CD4-positive, CD25-positive, alpha-beta regulatory T cell (primary cell): ENCODE results near the gene CDC25C. TPM values are rescaled to one million over a fixed set of nuclear protein-coding genes. Genes with fewer than 3 reads are reported as not detected.
"Not testable (repeated sequence)": the region's sequence is repeated elsewhere in the genome, so short reads cannot be mapped to it uniquely, and the experiment has no call there.

Source experiments
- ATAC-seq, 2 donors: fragments of 150-1000 bp; cut with Tn5 transposase; one replicate each; pipeline ENCODE4 v1.10.0; 2021; ENCODE audit warnings: low read depth in 2 of 2, moderate number of reproducible peaks in 2 of 2, moderate library complexity in 1 of 2
- DNase-seq, 3 donors: peaks; one replicate each; pipeline versions ENCODE4 v3.0.0 to v3.0.0-alpha.2; 2012 to 2022; ENCODE audit warnings: mixed read lengths in 1 of 3
- H3K27ac ChIP-seq: one replicate; pipeline ENCODE4 v1.7.0; 2013; ENCODE audit warnings: mild to moderate bottlenecking, low read length; ENCODE audit not compliant: insufficient read depth, poor library complexity, severe bottlenecking
- H3K27me3 ChIP-seq: one replicate; pipeline ENCODE4 v1.7.0; 2013; ENCODE audit warnings: low read length; ENCODE audit not compliant: control insufficient read depth, insufficient read depth
- H3K36me3 ChIP-seq: one replicate; pipeline ENCODE4 v1.7.0; 2013; ENCODE audit warnings: mild to moderate bottlenecking, low read length, moderate library complexity; ENCODE audit not compliant: control insufficient read depth, insufficient read depth
- H3K4me1 ChIP-seq: 2 replicates; pipeline ENCODE4 v1.7.0; 2013; ENCODE audit warnings: mild to moderate bottlenecking, low read length; ENCODE audit not compliant: insufficient read depth, control insufficient read depth, poor library complexity, severe bottlenecking
- H3K4me3 ChIP-seq: one replicate; pipeline ENCODE4 v1.7.0; 2013; ENCODE audit warnings: low read depth, mild to moderate bottlenecking, low read length, moderate library complexity
- H3K9me3 ChIP-seq, 2 experiments: 1 replicate in 1 of 2; 2 replicates in 1 of 2; pipeline ENCODE4 v1.7.0; 2013; ENCODE audit warnings: low read length in 2 of 2, mild to moderate bottlenecking in 1 of 2, moderate library complexity in 1 of 2; ENCODE audit not compliant: control insufficient read depth in 2 of 2
- H3K27ac Mint-ChIP-seq, 3 donors: one replicate each; pipeline ENCODE4 v1.8.0; 2020 to 2022; ENCODE audit warnings: mild to moderate bottlenecking in 3 of 3, mixed read lengths in 3 of 3, moderate library complexity in 2 of 3
- H3K27me3 Mint-ChIP-seq: one replicate; pipeline ENCODE4 v1.8.0; 2022; ENCODE audit warnings: mild to moderate bottlenecking, mixed read lengths
- H3K36me3 Mint-ChIP-seq: one replicate; pipeline ENCODE4 v1.8.0; 2020; ENCODE audit warnings: mixed read lengths
- H3K4me1 Mint-ChIP-seq, 4 donors: one replicate each; pipeline ENCODE4 v1.8.0; 2020 to 2022; ENCODE audit warnings: mixed read lengths in 4 of 4, mild to moderate bottlenecking in 1 of 4
- H3K4me3 Mint-ChIP-seq, 4 donors: one replicate each; pipeline ENCODE4 v1.8.0; 2020 to 2022; ENCODE audit warnings: mild to moderate bottlenecking in 4 of 4, mixed read lengths in 4 of 4, moderate library complexity in 3 of 4
- H3K9me3 Mint-ChIP-seq, 7 donors: one replicate each; pipeline ENCODE4 v1.8.0; 2020 to 2022; ENCODE audit warnings: mixed read lengths in 7 of 7, mild to moderate bottlenecking in 3 of 7, moderate library complexity in 2 of 7
- polyA plus RNA-seq, 4 donors: library from polyadenylated mRNA; unstranded; fragments of 300-500 nt; fragmentation: Illumina TruSeq; gene quantifications; one replicate each; pipeline ENCODE4 v1.2.3, GENCODE V29; 2021
- total RNA-seq: library from RNA; stranded (reverse); gene quantifications from one replicate; pipeline ENCODE4 v1.2.3, GENCODE V29; 2022

CDC25C gene
- total and polyA plus RNA-seq, 5 donors from 2014 or later: 0.22 to 0.64 (median 0.32) TPM; not detected in 1

DNA sequence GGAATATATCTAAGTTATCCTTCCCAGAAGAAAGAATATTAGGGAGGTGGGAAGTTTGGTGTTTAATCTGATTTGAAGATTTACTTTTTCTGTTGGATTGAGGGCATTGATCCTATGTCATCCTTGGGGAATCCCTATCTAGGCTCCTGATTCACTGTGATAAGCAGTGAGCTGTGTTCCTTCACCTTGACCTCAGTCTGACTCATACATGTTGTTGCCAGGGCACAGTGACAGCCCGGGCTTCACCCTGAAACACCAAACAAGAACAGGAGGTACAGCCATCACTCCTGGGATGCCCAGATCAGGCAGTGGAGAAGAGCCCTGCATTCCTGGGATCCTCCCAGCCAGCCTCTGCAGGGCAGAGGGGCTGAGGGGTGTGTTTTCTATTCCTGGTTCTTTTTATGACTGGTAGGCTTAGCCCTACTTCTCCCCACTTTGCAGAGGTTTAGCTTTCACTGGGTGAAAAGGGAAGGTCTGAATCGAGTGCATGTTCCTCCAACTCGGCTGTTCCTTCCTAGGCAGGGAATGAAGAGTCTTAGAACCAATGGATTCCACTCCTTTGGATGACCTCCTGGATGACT lies 3.4 kb upstream of the CDC25C start:
- Histone ChIP-seq H3K4me3 (no peak overlapping the region), H3K9me3 (no peaks in the 10 kb centered on the region), H3K27ac (no peak overlapping the region), H3K36me3 (no peaks in the 10 kb centered on the region), H3K27me3 (no peaks in the 10 kb centered on the region), H3K4me1 (peaks cover 36% of the 10 kb centered on the region)
- Mint-ChIP-seq H3K27ac (peak overlapping the region in 1 of 3 donors; percentile 36), H3K9me3 (no peaks in the 10 kb centered on the region), H3K4me1 (peaks cover 0 to 40% (median 15%) of the 10 kb centered on the region in 4 donors), H3K4me3 (peak overlapping the region in 2 of 4 donors; percentile 26 to 41), H3K27me3 (peaks cover 11% of the 10 kb centered on the region), H3K36me3 (no peaks in the 10 kb centered on the region)
- DNase-seq: no peak
- no peak for ATAC-seq

DNA sequence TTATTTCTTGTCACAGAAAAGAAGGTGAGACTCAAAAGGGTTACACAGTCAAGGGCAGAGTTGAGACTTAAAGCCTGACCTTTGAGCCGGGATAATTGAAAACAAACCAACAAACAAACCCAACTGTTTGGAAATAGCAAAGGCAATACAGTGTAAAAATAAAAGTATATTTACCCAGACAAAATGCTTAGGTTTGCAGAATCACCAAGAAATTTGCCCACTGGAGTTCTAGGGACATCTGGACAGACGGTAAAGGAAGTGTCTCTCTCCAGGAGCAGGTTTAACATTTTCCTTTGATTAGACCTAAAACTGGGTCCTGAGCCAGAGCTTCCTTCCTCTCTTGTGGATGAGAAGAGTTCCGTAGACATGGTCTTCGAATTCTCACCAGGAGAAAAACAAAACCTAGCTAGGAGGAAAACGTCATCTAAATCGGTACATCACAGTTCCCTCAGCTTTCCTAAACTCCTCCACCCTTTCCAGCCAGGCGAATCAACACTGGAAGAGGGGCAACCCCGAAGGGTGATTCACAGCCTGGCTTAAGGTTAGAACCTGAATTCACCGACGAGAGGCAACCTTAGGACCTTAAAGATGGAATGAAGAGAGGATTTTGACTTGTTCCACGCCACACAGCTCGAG lies 673 bp downstream of the CDC25C start:
- Mint-ChIP-seq H3K4me3 (peak overlapping the region; percentile 77 to 92 (median 83)), H3K27ac (peak overlapping the region in 1 of 3 donors; percentile 13), H3K9me3 (no peaks in the 10 kb centered on the region), H3K27me3 (peaks cover 11% of the 10 kb centered on the region), H3K36me3 (no peaks in the 10 kb centered on the region), H3K4me1 (peaks cover 0 to 17% (median 5%) of the 10 kb centered on the region in 4 donors)
- Histone ChIP-seq H3K27me3 (no peaks in the 10 kb centered on the region), H3K27ac (no peak overlapping the region), H3K9me3 (no peaks in the 10 kb centered on the region), H3K36me3 (no peaks in the 10 kb centered on the region), H3K4me1 (peaks cover 13% of the 10 kb centered on the region), H3K4me3 (peak overlapping the region; percentile 94)
- no peak for DNase-seq
- ATAC-seq: no peak

DNA sequence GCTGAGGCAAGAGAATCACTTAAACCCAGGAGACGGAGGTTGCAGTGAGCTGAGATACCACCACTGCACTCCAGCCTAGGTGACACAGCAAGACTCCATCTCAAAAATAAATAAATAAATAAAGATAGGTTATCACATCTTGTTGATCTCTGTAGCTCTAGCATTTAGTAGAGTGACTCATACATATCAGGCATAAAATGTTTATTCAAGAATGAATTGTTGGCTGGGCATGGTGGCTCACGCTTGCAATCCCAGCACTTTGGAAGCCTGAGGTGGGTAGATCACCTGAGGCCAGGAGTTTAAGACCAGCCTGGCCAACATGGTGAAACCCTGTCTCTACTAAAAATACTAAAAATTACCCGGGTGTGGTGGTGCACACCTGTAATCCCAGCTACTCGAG lies 13.4 kb downstream of the CDC25C start:
- not testable (repeated sequence) for ATAC-seq, H3K9me3 Mint-ChIP-seq, H3K27me3 ChIP-seq, H3K4me1 Mint-ChIP-seq, H3K36me3 ChIP-seq, H3K27ac ChIP-seq, H3K27me3 Mint-ChIP-seq, H3K4me3 ChIP-seq, H3K4me1 ChIP-seq, H3K4me3 Mint-ChIP-seq, H3K9me3 ChIP-seq, H3K36me3 Mint-ChIP-seq, H3K27ac Mint-ChIP-seq, DNase-seq

DNA sequence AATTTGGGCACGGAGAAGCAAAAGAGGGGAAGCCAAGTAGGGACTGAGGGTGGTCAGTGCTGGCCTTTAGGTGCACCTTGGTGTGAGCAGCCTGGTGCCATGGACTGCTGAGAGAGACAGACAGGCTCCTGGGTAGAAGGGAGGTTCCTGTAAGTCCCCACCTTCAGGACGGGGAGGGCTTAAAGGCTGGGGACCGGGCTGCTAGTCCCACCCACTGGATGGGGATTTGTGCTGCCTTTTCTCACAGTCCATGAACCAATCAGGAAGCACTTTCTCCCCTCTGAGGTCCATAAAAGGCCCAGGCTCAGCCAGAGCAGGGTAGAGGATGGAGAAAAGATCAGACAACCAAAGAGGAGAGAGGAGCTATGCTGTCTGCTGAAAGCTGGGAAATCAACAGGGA lies 15.2 kb downstream of the CDC25C start:
- ATAC-seq (no peak), DNase-seq (no peak)
- H3K27me3 ChIP-seq: no peaks in the 10 kb centered on the region
- no peaks in the 10 kb centered on the region for H3K9me3 ChIP-seq
- H3K4me1 Mint-ChIP-seq: no peaks in the 10 kb centered on the region
- no peaks in the 10 kb centered on the region for H3K36me3 ChIP-seq
- H3K4me3 ChIP-seq: no peak overlapping the region
- H3K4me1 ChIP-seq: no peaks in the 10 kb centered on the region
- H3K4me3 Mint-ChIP-seq: no peak overlapping the region
- peaks cover 3% of the 10 kb centered on the region for H3K36me3 Mint-ChIP-seq
- no peak overlapping the region for H3K27ac Mint-ChIP-seq
- H3K27ac ChIP-seq: no peak overlapping the region
- H3K27me3 Mint-ChIP-seq: no peaks in the 10 kb centered on the region
- H3K9me3 Mint-ChIP-seq: no peaks in the 10 kb centered on the region

DNA sequence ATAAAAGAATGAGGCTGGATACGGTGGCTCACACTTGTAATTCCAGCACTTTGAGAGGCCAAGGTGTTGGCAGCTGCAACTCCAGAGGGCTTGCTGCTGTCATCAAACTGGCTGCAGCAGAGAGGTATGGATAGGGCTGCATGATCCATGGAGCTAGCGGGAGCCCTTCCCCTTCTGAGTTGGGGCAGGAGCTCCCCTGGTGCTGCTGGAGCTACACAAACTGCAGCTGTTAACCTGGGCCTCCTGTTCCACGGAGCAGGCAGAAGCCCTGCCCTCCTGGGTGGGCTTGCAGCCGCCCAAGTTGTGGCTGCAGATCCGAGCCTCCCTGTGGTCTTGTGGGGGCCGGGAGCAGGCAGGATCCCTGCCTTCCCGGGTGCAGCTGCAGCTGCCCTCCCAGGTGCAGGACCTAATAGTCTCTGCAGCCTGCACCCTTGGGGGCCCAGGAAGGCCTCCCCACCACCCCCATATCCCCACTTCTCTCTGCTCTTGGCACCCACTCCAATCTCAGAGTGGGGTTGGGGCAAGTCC lies 15.8 kb downstream of the CDC25C start:
- no peaks in the 10 kb centered on the region for H3K9me3 ChIP-seq
- Mint-ChIP-seq H3K27ac (no peak overlapping the region), H3K9me3 (no peaks in the 10 kb centered on the region), H3K4me1 (no peaks in the 10 kb centered on the region), H3K27me3 (no peaks in the 10 kb centered on the region), H3K36me3 (peaks cover 3% of the 10 kb centered on the region), H3K4me3 (no peak overlapping the region)
- no peak overlapping the region for H3K4me3 ChIP-seq
- H3K4me1 ChIP-seq: no peaks in the 10 kb centered on the region
- no peaks in the 10 kb centered on the region for H3K27me3 ChIP-seq
- DNase-seq (no peak), ATAC-seq (no peak)
- H3K27ac ChIP-seq: no peak overlapping the region
- no peaks in the 10 kb centered on the region for H3K36me3 ChIP-seq

DNA sequence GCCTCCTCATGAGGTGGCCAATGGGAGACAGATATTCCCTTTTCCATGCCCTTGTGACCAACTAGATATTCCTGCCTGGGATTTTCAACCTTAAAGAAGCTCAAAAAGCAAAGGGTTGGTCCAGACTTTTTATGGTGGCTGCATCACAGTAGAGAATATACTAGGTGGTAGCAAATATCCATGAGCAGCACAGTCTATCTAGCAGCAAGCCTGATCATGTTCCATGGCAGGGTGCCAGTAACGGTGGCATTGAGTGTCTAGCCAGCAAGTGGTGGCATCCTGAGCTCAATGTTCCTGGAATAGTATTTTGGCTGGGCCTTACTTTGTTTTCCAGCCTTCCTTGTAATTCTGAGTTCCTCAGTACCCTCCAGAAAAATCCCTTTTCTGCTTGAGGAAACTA lies 25.8 kb downstream of the CDC25C start:
- Mint-ChIP-seq H3K27ac (no peak overlapping the region), H3K36me3 (no peaks in the 10 kb centered on the region), H3K4me1 (peaks cover 0 to 6% (median 0%) of the 10 kb centered on the region in 4 donors), H3K4me3 (no peak overlapping the region), H3K9me3 (peaks cover 0 to 2% (median 0%) of the 10 kb centered on the region in 7 donors), H3K27me3 (no peaks in the 10 kb centered on the region)
- ATAC-seq: no peak
- H3K27me3 ChIP-seq: no peaks in the 10 kb centered on the region
- no peaks in the 10 kb centered on the region for H3K9me3 ChIP-seq
- H3K4me3 ChIP-seq: no peak overlapping the region
- no peak for DNase-seq
- no peaks in the 10 kb centered on the region for H3K36me3 ChIP-seq
- H3K27ac ChIP-seq: no peak overlapping the region
- no peaks in the 10 kb centered on the region for H3K4me1 ChIP-seq

DNA sequence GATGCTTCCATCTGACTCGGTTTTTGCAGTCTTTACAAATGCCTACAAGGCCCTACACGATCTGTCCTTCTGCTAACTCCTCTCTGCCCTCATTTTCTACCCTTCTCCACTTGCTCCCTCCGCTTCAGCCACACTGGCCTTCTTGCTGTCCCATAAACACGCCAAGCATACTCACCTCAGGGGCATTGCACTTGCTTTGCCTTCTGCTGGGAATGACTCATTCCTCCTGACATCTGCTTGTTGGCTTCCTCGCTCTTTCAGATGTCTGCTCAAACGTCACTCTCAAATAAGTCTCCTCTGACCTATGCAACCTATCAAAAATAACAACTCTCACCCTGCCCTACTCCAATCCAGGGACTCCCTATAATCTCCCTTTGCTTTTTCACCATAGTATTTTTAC lies 28.2 kb downstream of the CDC25C start:
- H3K4me1 ChIP-seq: no peaks in the 10 kb centered on the region
- DNase-seq (no peak), ATAC-seq (no peak)
- H3K9me3 ChIP-seq: no peaks in the 10 kb centered on the region
- no peak overlapping the region for H3K4me3 ChIP-seq
- no peaks in the 10 kb centered on the region for H3K36me3 ChIP-seq
- no peaks in the 10 kb centered on the region for H3K27me3 ChIP-seq
- no peak overlapping the region for H3K27ac Mint-ChIP-seq
- no peaks in the 10 kb centered on the region for H3K27me3 Mint-ChIP-seq
- no peak overlapping the region for H3K4me3 Mint-ChIP-seq
- H3K36me3 Mint-ChIP-seq: peaks cover 6% of the 10 kb centered on the region
- peaks cover 0 to 3% (median 0%) of the 10 kb centered on the region in 7 donors for H3K9me3 Mint-ChIP-seq
- H3K27ac ChIP-seq: no peak overlapping the region
- H3K4me1 Mint-ChIP-seq: peaks cover 0 to 6% (median 2%) of the 10 kb centered on the region in 4 donors

DNA sequence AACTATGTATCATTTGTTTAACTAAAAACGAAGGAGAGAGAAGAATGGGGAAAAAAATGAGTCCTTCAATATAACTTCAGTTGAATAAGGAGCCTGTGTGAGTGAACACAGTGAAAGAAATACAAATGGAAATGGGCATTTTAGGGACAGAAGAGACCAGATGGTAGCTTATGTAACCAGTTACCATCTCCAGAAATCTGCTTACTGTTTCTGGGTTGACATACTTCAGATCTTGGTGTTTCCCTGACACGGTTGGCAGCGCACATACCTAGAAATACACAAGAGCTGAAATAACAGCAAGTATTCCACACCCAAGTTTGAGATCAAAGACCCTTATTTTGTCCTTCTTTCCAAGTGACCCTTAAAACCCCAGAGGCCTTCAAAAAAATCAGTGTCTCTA lies 42.3 kb downstream of the CDC25C start:
- Mint-ChIP-seq H3K4me1 (peaks cover 0 to 6% (median 4%) of the 10 kb centered on the region in 4 donors), H3K27ac (no peak overlapping the region), H3K9me3 (no peaks in the 10 kb centered on the region), H3K4me3 (no peak overlapping the region), H3K27me3 (no peaks in the 10 kb centered on the region), H3K36me3 (no peaks in the 10 kb centered on the region)
- no peak overlapping the region for H3K4me3 ChIP-seq
- H3K4me1 ChIP-seq: no peaks in the 10 kb centered on the region
- DNase-seq: no peak
- no peak overlapping the region for H3K27ac ChIP-seq
- no peak for ATAC-seq
- no peaks in the 10 kb centered on the region for H3K36me3 ChIP-seq
- no peaks in the 10 kb centered on the region for H3K9me3 ChIP-seq
- H3K27me3 ChIP-seq: no peaks in the 10 kb centered on the region
